Activated CD8-positive, alpha-beta T cell treated with anti-CD3 and anti-CD28 coated beads, Interleukin-2, amount 10 ng/mL, durations not matched to agents 7 days and 5 days (primary cell): ENCODE data around the gene TRIM17. TPM values are rescaled to one million over a fixed set of nuclear protein-coding genes. Genes with fewer than 3 reads are reported as not detected.

ENCODE experiments used
- ATAC-seq: fragments of 150-1000 bp; cut with Tn5 transposase; one replicate; pipeline ENCODE4 v1.10.0; 2021; ENCODE audit warnings: moderate library complexity
- CTCF ChIA-PET: fragments of 350-600 bp; sonication (Branson Sonifier 250); formaldehyde crosslinking; loops from one replicate; lab custom pipeline; 2021; ENCODE audit warnings: antibody characterized with exemption; lab: Charles Lee
- POLR2A ChIA-PET: fragments of 350-600 bp; sonication (Branson Sonifier 250); formaldehyde crosslinking; loops from one replicate; lab custom pipeline; 2021; ENCODE audit warnings: antibody characterized with exemption; lab: Charles Lee
- DNase-seq: peaks from one replicate; pipeline ENCODE4 v3.0.0-alpha.2; 2020
- H3K27ac Mint-ChIP-seq: one replicate; pipeline ENCODE4 v1.8.0; 2021; ENCODE audit warnings: mild to moderate bottlenecking, mixed read lengths
- H3K27me3 Mint-ChIP-seq: one replicate; pipeline ENCODE4 v1.8.0; 2021; ENCODE audit warnings: low read depth, mixed read lengths
- H3K36me3 Mint-ChIP-seq: one replicate; pipeline ENCODE4 v1.8.0; 2021; ENCODE audit warnings: low read depth, mixed read lengths
- H3K4me1 Mint-ChIP-seq: one replicate; pipeline ENCODE4 v1.8.0; 2021; ENCODE audit warnings: low read depth, mixed read lengths
- H3K4me3 Mint-ChIP-seq: one replicate; pipeline ENCODE4 v1.8.0; 2021; ENCODE audit warnings: mild to moderate bottlenecking, mixed read lengths
- H3K9me3 Mint-ChIP-seq: one replicate; pipeline ENCODE4 v1.8.0; 2022; ENCODE audit warnings: mixed read lengths; ENCODE audit not compliant: insufficient read depth
- total RNA-seq, 2 experiments: library from RNA; stranded (reverse); gene quantifications; one replicate each; pipeline ENCODE4 v1.2.3, GENCODE V29; 2021

TRIM17 gene
- total RNA-seq, 2 experiments from 2014 or later: 2.8 to 4.0 TPM

DNA sequence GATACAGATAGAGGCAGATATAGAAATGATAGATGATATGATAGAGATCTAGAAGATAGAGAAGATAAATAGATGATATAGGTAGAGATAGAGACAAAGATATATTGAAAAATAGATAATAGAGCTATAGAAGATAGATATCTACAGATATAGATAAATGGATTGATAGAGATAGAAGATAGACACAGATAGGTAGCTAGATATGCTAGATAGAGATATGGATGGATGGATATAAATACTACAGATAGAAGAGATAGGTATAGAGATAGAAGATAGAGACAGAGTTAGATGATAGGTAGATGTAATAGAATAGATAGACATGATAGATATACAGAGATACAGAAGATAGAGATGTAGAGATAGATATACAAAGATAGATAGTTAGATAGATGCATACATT lies 31.4 kb downstream of the TRIM17 start:
- peaks cover 29% of the 10 kb centered on the region for H3K27me3 Mint-ChIP-seq
- H3K4me1 Mint-ChIP-seq: no peaks in the 10 kb centered on the region
- ATAC-seq (no peak), DNase-seq (no peak)
- H3K27ac Mint-ChIP-seq: no peak overlapping the region
- no peaks in the 10 kb centered on the region for H3K9me3 Mint-ChIP-seq
- no peak overlapping the region for H3K4me3 Mint-ChIP-seq
- ChIA-PET CTCF (no interaction called here), POLR2A (no interaction called here)
- no peaks in the 10 kb centered on the region for H3K36me3 Mint-ChIP-seq

DNA sequence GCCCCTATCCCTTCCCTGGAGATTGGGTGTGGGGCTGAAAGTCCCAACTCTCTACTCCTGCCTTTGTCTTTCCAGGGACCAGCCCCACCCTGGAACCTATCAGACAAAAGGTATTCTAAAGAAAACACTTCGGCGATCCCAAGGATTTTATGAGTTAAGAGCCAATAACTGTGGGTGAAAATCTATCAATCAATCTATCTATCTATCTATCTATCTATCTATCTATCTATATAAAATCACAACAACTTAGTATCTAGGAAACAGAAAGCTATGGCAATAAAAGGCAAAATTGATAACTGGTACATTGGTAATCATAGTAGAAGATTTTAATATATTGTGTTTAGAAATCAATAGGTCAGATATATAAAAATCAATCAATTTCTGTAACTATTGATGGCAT lies 32.9 kb downstream of the TRIM17 start:
- H3K27ac Mint-ChIP-seq: no peak overlapping the region
- H3K27me3 Mint-ChIP-seq: peaks cover 42% of the 10 kb centered on the region
- H3K4me3 Mint-ChIP-seq: no peak overlapping the region
- no peak for DNase-seq
- H3K9me3 Mint-ChIP-seq: no peaks in the 10 kb centered on the region
- H3K4me1 Mint-ChIP-seq: peaks cover 8% of the 10 kb centered on the region
- no peak for ATAC-seq
- ChIA-PET CTCF (no interaction called here), POLR2A (no interaction called here)
- H3K36me3 Mint-ChIP-seq: no peaks in the 10 kb centered on the region

DNA sequence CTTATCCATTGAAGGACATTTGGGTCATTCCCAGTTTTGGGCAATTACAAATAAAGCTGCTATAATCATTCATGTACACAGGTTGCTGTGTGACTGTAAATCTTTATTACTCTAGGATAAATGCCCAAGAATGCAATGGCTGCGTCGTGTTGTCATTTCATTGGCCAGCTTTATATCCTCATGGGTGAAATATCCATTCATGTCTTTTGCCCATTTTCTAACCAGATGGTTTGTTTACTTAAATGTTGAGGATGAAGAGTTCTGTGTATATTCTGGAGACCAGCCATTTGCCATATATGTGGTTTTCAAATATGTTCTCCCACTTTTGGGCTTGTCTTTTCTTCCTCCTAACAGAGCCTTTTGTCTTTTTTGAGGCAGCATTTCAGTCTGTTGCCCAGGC lies 35.3 kb downstream of the TRIM17 start:
- Mint-ChIP-seq H3K27me3 (peaks cover 41% of the 10 kb centered on the region), H3K4me3 (no peak overlapping the region), H3K9me3 (no peaks in the 10 kb centered on the region), H3K27ac (no peak overlapping the region), H3K4me1 (peaks cover 11% of the 10 kb centered on the region), H3K36me3 (no peaks in the 10 kb centered on the region)
- ChIA-PET POLR2A (interaction anchor here (0.7 kb wide), 1 partner anchor 19 kb away, joined by 3 read pairs; no protein-coding TSS in a partner anchor), CTCF (interaction anchor here (1.5 kb wide), 1 partner anchor 23 kb away, joined by 4 read pairs; no protein-coding TSS in a partner anchor)
- DNase-seq (no peak), ATAC-seq (no peak)

DNA sequence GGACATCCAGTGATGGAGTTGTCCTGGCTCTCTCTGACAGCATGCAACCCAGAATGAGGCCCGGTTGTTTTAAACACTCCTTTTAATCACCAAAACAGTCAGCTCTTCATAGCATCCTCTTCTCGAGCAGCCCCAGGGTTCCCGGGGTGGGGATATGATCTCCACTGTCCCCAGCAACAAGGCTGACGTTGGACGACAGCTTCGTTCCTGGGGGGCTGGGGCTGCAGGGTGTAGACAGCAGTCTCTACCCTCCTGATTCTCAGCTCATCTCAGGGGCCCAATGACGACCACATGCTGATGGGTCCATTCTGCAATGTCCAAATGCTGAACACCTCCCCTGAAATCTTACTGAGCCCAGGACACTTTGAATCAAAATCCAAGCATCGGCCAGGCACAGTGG lies 37.0 kb downstream of the TRIM17 start:
- H3K4me3 Mint-ChIP-seq: no peak overlapping the region
- no peaks in the 10 kb centered on the region for H3K36me3 Mint-ChIP-seq
- ATAC-seq (no peak), DNase-seq (no peak)
- H3K27ac Mint-ChIP-seq: no peak overlapping the region
- POLR2A ChIA-PET: interaction anchor here (0.6 to 0.7 kb wide), 2 partner anchors 16 to 79 kb away, joined by 3 read pairs; no protein-coding TSS in a partner anchor
- CTCF ChIA-PET: interaction anchor here (1.2 kb wide), 1 partner anchor 92 kb away, joined by 4 read pairs; no protein-coding TSS in a partner anchor
- H3K27me3 Mint-ChIP-seq: peaks cover 36% of the 10 kb centered on the region
- no peaks in the 10 kb centered on the region for H3K9me3 Mint-ChIP-seq
- H3K4me1 Mint-ChIP-seq: peaks cover 11% of the 10 kb centered on the region

DNA sequence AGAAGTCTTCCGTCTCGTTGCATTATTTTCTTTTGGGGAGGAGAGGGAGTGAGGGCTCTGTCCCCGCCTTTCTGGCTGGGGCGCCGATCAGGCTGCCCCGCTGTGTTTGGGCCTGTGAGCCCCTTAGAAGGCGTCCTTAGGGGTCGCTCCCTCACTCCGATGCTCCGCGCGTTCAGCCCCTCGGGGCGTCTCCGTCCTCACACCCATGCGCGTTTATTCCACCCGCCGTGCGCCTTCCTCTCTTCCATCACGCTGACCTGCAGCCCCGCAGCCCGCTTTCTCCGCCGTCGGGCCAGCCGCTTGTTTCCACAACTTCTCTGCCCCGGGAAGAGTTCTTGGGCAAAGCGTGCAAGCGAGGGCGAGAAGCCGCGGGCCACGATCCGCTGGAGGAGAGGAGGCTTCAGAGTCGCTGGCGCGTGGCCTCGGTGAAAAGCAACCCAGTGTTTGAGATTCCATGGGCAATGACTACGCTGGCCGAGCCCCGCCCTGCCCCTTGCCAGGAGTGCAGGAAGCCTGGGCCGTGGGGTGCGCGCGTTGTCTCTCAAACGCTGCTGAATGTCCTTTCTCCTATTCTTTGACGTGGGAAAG lies 37.7 kb downstream of the TRIM17 start:
- no peak overlapping the region for H3K27ac Mint-ChIP-seq
- DNase-seq (no peak), ATAC-seq (no peak)
- no peaks in the 10 kb centered on the region for H3K36me3 Mint-ChIP-seq
- POLR2A ChIA-PET: interaction anchor here (0.7 kb wide), 1 partner anchor 80 kb away, joined by 3 read pairs; no protein-coding TSS in a partner anchor
- peaks cover 36% of the 10 kb centered on the region for H3K27me3 Mint-ChIP-seq
- H3K9me3 Mint-ChIP-seq: no peaks in the 10 kb centered on the region
- CTCF ChIA-PET: interaction anchor here (1.2 kb wide), 1 partner anchor 93 kb away, joined by 4 read pairs; no protein-coding TSS in a partner anchor
- peaks cover 11% of the 10 kb centered on the region for H3K4me1 Mint-ChIP-seq
- peak overlapping the region; percentile 78 for H3K4me3 Mint-ChIP-seq

DNA sequence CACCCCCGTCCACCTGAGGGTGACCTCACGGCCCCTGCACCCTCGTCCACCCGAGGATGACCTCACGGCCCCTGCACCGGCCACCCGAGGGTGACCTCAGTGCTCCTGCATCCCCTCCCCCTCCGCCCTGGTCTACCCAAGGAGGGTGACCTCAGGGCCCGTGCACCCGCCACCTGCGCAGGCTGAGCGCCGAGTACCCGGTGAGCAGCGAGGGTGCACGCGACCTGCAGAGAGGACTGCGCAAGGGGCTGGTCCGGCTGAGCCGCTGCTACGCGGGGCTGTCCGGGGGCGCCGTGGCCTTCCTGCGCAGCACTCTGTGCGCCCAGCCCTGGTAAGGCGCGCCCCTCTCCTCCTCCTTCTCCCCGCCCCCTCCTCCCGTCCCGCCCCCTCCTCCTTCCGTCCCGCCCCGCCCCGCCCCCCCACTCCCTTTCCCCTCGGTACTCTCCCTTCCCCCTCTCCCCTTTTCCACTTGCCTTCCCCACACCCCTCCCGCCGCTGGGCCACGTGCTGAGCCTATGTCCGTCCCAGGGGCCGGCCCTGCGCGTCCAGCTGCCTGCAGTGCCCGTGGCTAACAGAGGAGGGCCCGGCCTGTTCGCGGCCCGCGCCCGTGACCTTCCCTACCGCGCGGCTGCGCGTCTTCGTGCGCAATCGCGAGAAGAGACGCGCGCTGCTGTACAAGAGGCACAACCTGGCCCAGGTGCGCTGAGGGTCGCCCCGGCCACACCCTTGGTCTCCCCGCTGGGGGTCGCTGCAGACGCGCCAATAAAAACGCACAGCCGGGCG lies 38.4 kb downstream of the TRIM17 start:
- CTCF ChIA-PET: no interaction called here
- POLR2A ChIA-PET: interaction anchor here (1.2 kb wide), 1 partner anchor 99 kb away, joined by 5 read pairs; no protein-coding TSS in a partner anchor
- Mint-ChIP-seq H3K4me3 (peak overlapping the region; percentile 78), H3K9me3 (no peaks in the 10 kb centered on the region), H3K36me3 (no peaks in the 10 kb centered on the region), H3K27me3 (peaks cover 36% of the 10 kb centered on the region), H3K4me1 (peaks cover 11% of the 10 kb centered on the region), H3K27ac (no peak overlapping the region)
- ATAC-seq: peak; percentile 86
- DNase-seq: peak; percentile 78

DNA sequence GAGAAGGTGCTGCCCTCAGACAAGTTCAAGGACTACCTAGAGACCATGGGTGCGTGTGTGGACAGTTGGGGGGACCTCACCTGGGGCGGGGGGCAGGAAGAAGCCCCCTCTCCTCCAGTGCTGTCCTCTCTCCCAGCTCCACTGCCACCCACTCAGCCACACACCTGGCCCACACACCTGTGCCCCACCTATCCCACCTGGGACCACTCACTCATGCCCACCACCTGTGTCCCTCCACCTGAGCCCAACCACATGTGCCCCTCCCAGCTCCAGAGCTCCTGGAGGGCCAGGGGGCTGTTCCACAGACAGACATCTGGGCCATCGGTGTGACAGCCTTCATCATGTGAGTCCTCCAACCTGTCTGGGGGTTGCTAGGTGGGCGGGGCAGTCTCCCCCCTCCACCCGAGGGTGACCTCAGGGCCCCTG lies 39.0 kb downstream of the TRIM17 start:
- DNase-seq (no peak), ATAC-seq (no peak)
- CTCF ChIA-PET: no interaction called here
- H3K4me3 Mint-ChIP-seq: peak overlapping the region; percentile 34
- no peaks in the 10 kb centered on the region for H3K36me3 Mint-ChIP-seq
- POLR2A ChIA-PET: interaction anchor here (1.2 kb wide), 1 partner anchor 100 kb away, joined by 5 read pairs; no protein-coding TSS in a partner anchor
- H3K9me3 Mint-ChIP-seq: no peaks in the 10 kb centered on the region
- H3K4me1 Mint-ChIP-seq: peaks cover 11% of the 10 kb centered on the region
- H3K27me3 Mint-ChIP-seq: peaks cover 34% of the 10 kb centered on the region
- no peak overlapping the region for H3K27ac Mint-ChIP-seq

DNA sequence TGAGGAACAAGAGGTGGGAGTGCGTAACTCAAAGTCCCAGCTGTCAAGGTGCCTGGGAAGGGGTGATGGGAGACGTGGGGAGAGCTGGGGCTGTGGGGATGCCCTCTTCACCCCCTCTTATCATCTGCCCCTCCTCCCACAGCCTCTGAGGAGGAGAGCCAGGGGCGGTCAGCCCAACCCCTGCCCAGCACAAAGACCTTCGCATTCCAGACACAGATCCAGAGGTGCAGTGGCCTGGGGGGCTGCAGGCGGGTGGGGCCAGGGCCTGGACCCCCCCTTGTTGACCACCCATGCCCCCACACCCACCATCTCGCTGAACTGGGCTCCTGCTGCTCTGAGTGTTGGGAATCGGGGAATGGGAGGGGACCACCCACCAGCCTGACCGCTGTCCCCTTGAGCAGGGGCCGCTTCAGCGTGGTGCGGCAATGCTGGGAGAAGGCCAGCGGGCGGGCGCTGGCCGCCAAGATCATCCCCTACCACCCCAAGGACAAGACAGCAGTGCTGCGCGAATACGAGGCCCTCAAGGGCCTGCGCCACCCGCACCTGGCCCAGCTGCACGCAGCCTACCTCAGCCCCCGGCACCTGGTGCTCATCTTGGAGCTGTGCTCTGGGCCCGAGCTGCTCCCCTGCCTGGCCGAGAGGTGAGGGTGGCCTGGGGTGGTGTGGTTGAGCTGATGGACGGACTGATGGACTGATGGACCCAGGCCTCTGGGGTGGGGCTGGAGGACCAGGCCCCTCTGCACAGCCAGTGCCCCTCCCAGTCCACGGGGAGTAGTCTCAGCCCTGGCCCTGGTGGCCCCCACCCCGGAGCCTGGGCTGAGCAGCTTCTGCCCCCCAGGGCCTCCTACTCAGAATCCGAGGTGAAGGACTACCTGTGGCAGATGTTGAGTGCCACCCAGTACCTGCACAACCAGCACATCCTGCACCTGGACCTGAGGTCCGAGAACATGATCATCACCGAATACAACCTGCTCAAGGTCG lies 39.7 kb downstream of the TRIM17 start:
- no peak for ATAC-seq
- H3K27ac Mint-ChIP-seq: no peak overlapping the region
- H3K27me3 Mint-ChIP-seq: peaks cover 30% of the 10 kb centered on the region
- H3K9me3 Mint-ChIP-seq: no peaks in the 10 kb centered on the region
- peak overlapping the region; percentile 34 for H3K4me3 Mint-ChIP-seq
- POLR2A ChIA-PET: interaction anchor here (1.2 kb wide), 1 partner anchor 101 kb away, joined by 5 read pairs; no protein-coding TSS in a partner anchor
- no peak for DNase-seq
- H3K4me1 Mint-ChIP-seq: peaks cover 13% of the 10 kb centered on the region
- CTCF ChIA-PET: no interaction called here
- no peaks in the 10 kb centered on the region for H3K36me3 Mint-ChIP-seq

DNA sequence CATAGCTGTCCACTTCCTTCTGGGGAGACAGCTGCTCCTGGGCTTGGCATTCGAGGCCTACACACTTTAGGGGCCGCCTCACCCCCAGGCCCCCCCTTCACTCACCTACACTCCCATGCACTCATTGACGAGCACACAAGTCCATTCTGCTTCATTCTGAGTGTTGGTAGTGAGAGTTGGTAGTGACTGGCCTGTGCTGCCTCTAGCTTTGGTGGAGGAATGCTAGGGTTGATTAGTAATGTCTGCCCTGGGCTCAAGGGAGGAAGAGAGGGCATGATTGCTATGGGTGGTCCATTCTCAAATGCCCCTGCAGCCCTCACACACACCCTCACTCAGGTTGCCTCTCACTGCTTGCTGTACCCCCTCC lies 40.4 kb downstream of the TRIM17 start:
- ATAC-seq (no peak), DNase-seq (no peak)
- H3K27ac Mint-ChIP-seq: no peak overlapping the region
- H3K27me3 Mint-ChIP-seq: peaks cover 28% of the 10 kb centered on the region
- H3K4me1 Mint-ChIP-seq: peaks cover 13% of the 10 kb centered on the region
- H3K9me3 Mint-ChIP-seq: no peaks in the 10 kb centered on the region
- no peak overlapping the region for H3K4me3 Mint-ChIP-seq
- H3K36me3 Mint-ChIP-seq: no peaks in the 10 kb centered on the region
- ChIA-PET POLR2A (no interaction called here), CTCF (no interaction called here)

DNA sequence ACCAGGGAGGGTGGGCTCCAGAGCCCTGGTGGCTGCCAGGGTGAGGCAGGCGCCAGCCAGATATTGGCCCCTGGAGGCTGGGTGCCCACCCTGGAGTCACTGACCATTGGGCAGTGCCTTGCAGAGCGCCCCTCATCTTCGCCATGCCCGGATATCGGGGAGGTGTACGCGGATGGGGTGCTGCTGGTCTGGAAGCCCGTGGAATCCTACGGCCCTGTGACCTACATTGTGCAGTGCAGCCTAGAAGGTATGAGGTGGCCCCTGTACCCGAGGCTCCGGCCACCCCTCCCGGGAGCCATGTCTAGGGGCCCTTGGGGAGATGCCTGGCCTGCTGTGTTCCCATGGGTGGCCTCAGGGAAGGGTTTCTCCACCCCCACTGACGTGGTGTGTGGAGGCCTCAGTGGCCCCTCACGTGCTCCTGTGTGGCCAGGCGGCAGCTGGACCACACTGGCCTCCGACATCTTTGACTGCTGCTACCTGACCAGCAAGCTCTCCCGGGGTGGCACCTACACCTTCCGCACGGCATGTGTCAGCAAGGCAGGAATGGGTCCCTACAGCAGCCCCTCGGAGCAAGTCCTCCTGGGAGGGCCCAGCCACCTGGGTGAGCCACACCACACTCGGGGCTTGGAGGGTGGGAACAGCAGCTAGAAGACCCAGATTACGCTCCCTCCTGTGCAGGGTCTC lies 40.9 kb downstream of the TRIM17 start:
- Mint-ChIP-seq H3K27me3 (peaks cover 23% of the 10 kb centered on the region), H3K4me3 (no peak overlapping the region), H3K4me1 (peaks cover 13% of the 10 kb centered on the region), H3K9me3 (no peaks in the 10 kb centered on the region), H3K36me3 (no peaks in the 10 kb centered on the region), H3K27ac (no peak overlapping the region)
- DNase-seq (no peak), ATAC-seq (no peak)
- POLR2A ChIA-PET: no interaction called here
- CTCF ChIA-PET: no interaction called here
